Measurements from ENCODE around the gene HCST. TPM values are rescaled to one million over a fixed set of nuclear protein-coding genes. Genes with fewer than 3 reads are reported as not detected.

The HCST gene
- total RNA-seq, 4 donors from 2014 or later: 8.3 TPM; not detected in 3

GRCh38 chr19:35944556-35944955 lies 42.2 kb downstream of the HCST start:
- H3K27ac ChIP-seq: no peak overlapping the region
- no peaks in the 10 kb centered on the region for H3K27me3 ChIP-seq
- no peak overlapping the region for H3K4me3 ChIP-seq
- TF ChIP-seq EP300 (IDR thresholded peaks at IDR 0.05): no peak
- no peak for TF ChIP-seq CTCF (IDR thresholded peaks at IDR 0.05)
- TF ChIP-seq POLR2A (IDR thresholded peaks at IDR 0.05): no peak
- TF ChIP-seq POLR2AphosphoS5 (IDR thresholded peaks at IDR 0.05): no peak
- H3K4me1 ChIP-seq: no peaks in the 10 kb centered on the region
- DNase-seq (ENCODE audit: low spot score in 2 of 2): no peak
- H3K36me3 ChIP-seq: peaks cover 34% of the 10 kb centered on the region
- H3K9me3 ChIP-seq: no peaks in the 10 kb centered on the region
- 90% methylated on average over 32 of the region's 52 CpGs for WGBS

GRCh38 chr19:35945121-35945790 lies 42.9 kb downstream of the HCST start:
- no peak for DNase-seq (ENCODE audit: low spot score in 2 of 2)
- Histone ChIP-seq H3K27ac (no peak overlapping the region), H3K4me1 (no peaks in the 10 kb centered on the region), H3K9me3 (no peaks in the 10 kb centered on the region), H3K36me3 (peaks cover 27% of the 10 kb centered on the region), H3K4me3 (no peak overlapping the region), H3K27me3 (no peaks in the 10 kb centered on the region)
- WGBS: 95% methylated on average over 6 of the region's 11 CpGs
- TF ChIP-seq POLR2A (IDR thresholded peaks at IDR 0.05) (no peak), CTCF (IDR thresholded peaks at IDR 0.05) (no peak), EP300 (IDR thresholded peaks at IDR 0.05) (no peak), POLR2AphosphoS5 (IDR thresholded peaks at IDR 0.05) (no peak)

GRCh38 chr19:35946203-35946602 lies 43.9 kb downstream of the HCST start:
- Histone ChIP-seq H3K4me1 (no peaks in the 10 kb centered on the region), H3K27me3 (no peaks in the 10 kb centered on the region), H3K9me3 (no peaks in the 10 kb centered on the region), H3K27ac (no peak overlapping the region), H3K36me3 (peaks cover 20% of the 10 kb centered on the region), H3K4me3 (no peak overlapping the region)
- TF ChIP-seq POLR2A (IDR thresholded peaks at IDR 0.05): no peak
- TF ChIP-seq CTCF (IDR thresholded peaks at IDR 0.05): no peak
- DNase-seq (ENCODE audit: low spot score in 2 of 2): no peak
- WGBS: 73% methylated on average over 4 of the region's 4 CpGs

GRCh38 chr19:35949131-35949530 lies 46.8 kb downstream of the HCST start:
- H3K36me3 ChIP-seq: peaks cover 11% of the 10 kb centered on the region
- WGBS: 25% methylated on average over 2 of the region's 2 CpGs
- H3K4me1 ChIP-seq: no peaks in the 10 kb centered on the region
- no peaks in the 10 kb centered on the region for H3K27me3 ChIP-seq
- H3K4me3 ChIP-seq: no peak overlapping the region
- no peak for TF ChIP-seq EP300 (IDR thresholded peaks at IDR 0.05)
- no peak for TF ChIP-seq POLR2A (IDR thresholded peaks at IDR 0.05)
- TF ChIP-seq CTCF (IDR thresholded peaks at IDR 0.05): no peak
- no peak for TF ChIP-seq POLR2AphosphoS5 (IDR thresholded peaks at IDR 0.05)
- H3K9me3 ChIP-seq: no peaks in the 10 kb centered on the region
- no peak for DNase-seq (ENCODE audit: low spot score in 2 of 2)
- no peak overlapping the region for H3K27ac ChIP-seq

Other genes starting within 250 kb of the HCST start
- gene UPK1A, start 236.0 kb upstream of the HCST start, total RNA-seq: 1 to 10 TPM; 1.5 to 8.3 (median 5.6) TPM
- gene ZBTB32, start 198.0 kb upstream of the HCST start, total RNA-seq: not detected
- 10 to 100 TPM; 31.2 to 66.8 (median 45.2) TPM for gene KMT2B, start 184.5 kb upstream of the HCST start, total RNA-seq
- gene IGFLR1, start 160.1 kb upstream of the HCST start, total RNA-seq: 1 to 10 TPM; 3.3 to 8.5 (median 6.9) TPM
- gene U2AF1L4, start 157.1 kb upstream of the HCST start, total RNA-seq: 10 to 100 TPM; 18.8 to 45.5 (median 21.9) TPM
- 10 to 100 TPM; 27.1 to 57.2 (median 42.4) TPM for gene PSENEN, start 156.9 kb upstream of the HCST start, total RNA-seq
- gene LIN37, start 154.0 kb upstream of the HCST start, total RNA-seq: 10 to 100 TPM; 11.0 to 21.5 (median 20.0) TPM
- gene HSPB6, start 145.5 kb upstream of the HCST start, total RNA-seq: 10 to 100 TPM in 1 of 4 donors, 1 to 10 TPM in 3; 4.1 to 13.4 (median 5.5) TPM
- 10 to 100 TPM in 3 of 4 donors, 1 to 10 TPM in 1; 9.6 to 23.8 (median 17.1) TPM for gene PROSER3, start 144.4 kb upstream of the HCST start, total RNA-seq
- gene ARHGAP33, start 127.0 kb upstream of the HCST start, total RNA-seq: 10 to 100 TPM; 20.6 to 42.7 (median 31.7) TPM
- not detected for gene PRODH2, start 89.7 kb upstream of the HCST start, total RNA-seq
- not detected for gene NPHS1, start 50.0 kb upstream of the HCST start, total RNA-seq
- gene KIRREL2, start 45.6 kb upstream of the HCST start, total RNA-seq: not detected
- 1 to 10 TPM in 2 of 4 donors, under 1 TPM in 2; 0.64 to 1.6 (median 0.96) TPM for gene APLP1, start 34.0 kb upstream of the HCST start, total RNA-seq
- gene NFKBID, start 2.0 kb upstream of the HCST start, total RNA-seq: 10 to 100 TPM in 1 of 4 donors, 1 to 10 TPM in 3; 3.7 to 15.7 (median 6.9) TPM
- 10 to 100 TPM; 12.4 to 29.4 (median 15.6) TPM for gene TYROBP, start 5.8 kb downstream of the HCST start, total RNA-seq
- 10 to 100 TPM; 10.9 to 18.3 (median 12.8) TPM for gene LRFN3, start 33.8 kb downstream of the HCST start, total RNA-seq
- gene SDHAF1, start 92.7 kb downstream of the HCST start, total RNA-seq: 10 to 100 TPM; 21.6 to 29.6 (median 27.5) TPM
- gene SYNE4, start 106.3 kb downstream of the HCST start, total RNA-seq: 1 to 10 TPM in 3 of 4 donors, under 1 TPM in 1; 0.42 to 3.0 (median 1.8) TPM
- 10 to 100 TPM; 21.1 to 33.2 (median 24.9) TPM for gene ALKBH6, start 111.7 kb downstream of the HCST start, total RNA-seq
- 1 to 10 TPM; 2.2 to 3.0 (median 2.7) TPM for gene CLIP3, start 130.3 kb downstream of the HCST start, total RNA-seq
- gene THAP8, start 151.8 kb downstream of the HCST start, total RNA-seq: 10 to 100 TPM in 3 of 4 donors, 1 to 10 TPM in 1; 5.7 to 20.4 (median 10.9) TPM
- gene WDR62, start 152.4 kb downstream of the HCST start, total RNA-seq: 1 to 10 TPM; 1.4 to 3.7 (median 1.8) TPM
- not detected for gene OVOL3, start 208.6 kb downstream of the HCST start, total RNA-seq
- gene POLR2I, start 212.3 kb downstream of the HCST start, total RNA-seq: 10 to 100 TPM; 21.8 to 57.5 (median 31.3) TPM
- gene TBCB, start 212.9 kb downstream of the HCST start, total RNA-seq: 100 to 1,000 TPM in 1 of 4 donors, 10 to 100 TPM in 3; 63.2 to 117 (median 90.5) TPM
- gene CAPNS1, start 237.5 kb downstream of the HCST start, total RNA-seq: 10 to 100 TPM; 60.2 to 95.5 (median 79.2) TPM
- gene COX7A1, start 249.9 kb downstream of the HCST start, total RNA-seq: 10 to 100 TPM in 2 of 4 donors, 1 to 10 TPM in 2; 5.6 to 17.1 (median 11.4) TPM